ENCODE results near the gene KRT28.

DNA sequence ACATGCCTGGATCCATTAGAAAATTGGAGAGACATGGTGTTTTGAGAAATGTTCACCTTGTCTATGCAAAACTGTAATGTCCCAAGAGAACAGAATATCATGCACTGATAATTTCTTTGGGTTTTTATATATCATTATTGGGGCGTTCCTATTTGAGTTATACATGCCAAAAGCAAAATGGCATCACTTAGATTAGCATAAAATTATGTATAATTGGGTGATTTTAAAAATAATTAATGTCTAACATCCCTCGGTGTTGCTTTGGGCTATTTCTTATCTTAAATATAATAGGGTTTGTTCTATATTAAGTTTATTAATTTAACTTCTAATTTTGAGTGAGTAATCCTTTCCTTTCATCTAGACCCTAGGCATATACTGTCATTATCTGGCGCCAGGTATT lies at the start of gene KRT28:
- no peak for TF ChIP-seq BHLHE40 (IDR thresholded peaks at IDR 0.05; ENCODE audit: borderline replicate concordance)
- no peak for TF ChIP-seq SUZ12 (IDR thresholded peaks at IDR 0.05)
- no peak for TF ChIP-seq TARDBP (IDR thresholded peaks at IDR 0.05)
- TF ChIP-seq FOXM1 (IDR thresholded peaks at IDR 0.05; ENCODE audit: borderline replicate concordance), result no peak
- no peak for TF ChIP-seq FOXK2 (IDR thresholded peaks at IDR 0.05)
- TF ChIP-seq L3MBTL2 (conservative IDR thresholded peaks at IDR 0.05), result no peak
- TF ChIP-seq HDGF (IDR thresholded peaks at IDR 0.05; ENCODE audit: borderline replicate concordance), result no peak
- TF ChIP-seq SP1 (IDR thresholded peaks at IDR 0.05), result no peak

All from HEK293T (cell line).